MG63 (cell line): Measurements from ENCODE around the gene HIVEP2. TPM values are rescaled to one million over a fixed set of nuclear protein-coding genes. Genes with fewer than 3 reads are reported as not detected.

Experiments used
- DNase-seq: peaks from one replicate; pipeline ENCODE4 v3.0.0-alpha.2; 2020
- H3K27me3 ChIP-seq: fragments of 250-450 bp; sonication (Bioruptor Pico); 2 replicates; pipeline ENCODE4 v1.5.1; 2020; ENCODE audit warnings: mild to moderate bottlenecking, moderate library complexity
- H3K36me3 ChIP-seq: fragments of 250-450 bp; sonication (Bioruptor Pico); 2 replicates; pipeline ENCODE4 v1.5.1; 2020; ENCODE audit warnings: mild to moderate bottlenecking, moderate library complexity
- H3K4me3 ChIP-seq: fragments of 250-450 bp; sonication (Bioruptor Pico); 2 replicates; pipeline ENCODE4 v1.5.1; 2020; ENCODE audit warnings: mild to moderate bottlenecking, moderate library complexity
- H3K9me3 ChIP-seq: fragments of 250-450 bp; sonication (Bioruptor Pico); 2 replicates; pipeline ENCODE4 v1.5.1; 2020; ENCODE audit warnings: mild to moderate bottlenecking, moderate library complexity
- total RNA-seq: library from RNA; depleted of rRNA; stranded (reverse); fragments of >200 nt; shearing (Covaris generic); gene quantifications from 2 replicates; pipeline ENCODE4 v1.2.3, GENCODE V29; 2014; ENCODE audit warnings: low replicate concordance

Gene HIVEP2
- total RNA-seq, 1 experiment from 2014 or later = 2.4 TPM

DNA sequence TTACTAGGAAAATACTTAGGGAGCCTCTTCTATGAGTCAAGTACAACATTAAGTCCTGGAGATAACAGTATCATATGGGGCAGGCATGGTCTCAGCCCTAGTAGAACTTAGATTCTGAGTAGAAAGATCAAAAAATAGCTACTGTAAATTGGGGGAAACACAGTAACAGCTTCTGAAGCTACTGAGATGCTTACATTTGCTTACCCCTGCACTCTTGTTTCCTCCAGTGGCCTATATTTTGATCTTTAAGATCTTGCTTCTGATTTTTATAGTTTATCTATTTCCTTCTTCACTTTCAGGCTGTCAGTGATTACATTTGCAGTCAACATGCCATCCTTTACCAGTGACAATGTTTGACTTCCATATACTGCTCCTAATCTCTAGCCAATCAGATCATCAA, 35.3 kb downstream of the HIVEP2 start:
- H3K27me3 ChIP-seq = no peaks in the 10 kb centered on the region
- H3K4me3 ChIP-seq = no peak overlapping the region
- H3K36me3 ChIP-seq = no peaks in the 10 kb centered on the region
- H3K9me3 ChIP-seq = peaks cover 3% of the 10 kb centered on the region; the same call in 1 of the 2 replicates
- no peak for DNase-seq

DNA sequence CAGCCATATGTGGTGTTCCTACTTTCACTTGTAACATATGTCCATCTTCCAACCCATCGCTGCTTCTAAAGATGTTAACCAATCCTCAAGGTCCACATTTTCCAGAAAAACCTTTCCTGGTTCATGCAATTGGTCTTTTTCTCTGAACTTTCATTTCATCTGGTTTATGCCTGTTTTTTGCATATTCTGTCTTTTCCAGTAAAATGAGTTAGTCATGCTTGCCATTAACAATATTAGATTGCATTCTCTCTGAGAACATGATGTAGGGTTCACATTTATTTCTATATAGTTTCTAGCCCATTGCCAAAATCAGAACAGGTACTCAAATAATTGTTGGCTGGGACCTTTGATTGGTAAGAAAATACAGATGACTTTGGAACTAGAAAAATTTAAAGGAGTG, 36.7 kb downstream of the HIVEP2 start:
- H3K9me3 ChIP-seq = peaks cover 3% of the 10 kb centered on the region; the same call in 1 of the 2 replicates
- no peak overlapping the region for H3K4me3 ChIP-seq
- H3K36me3 ChIP-seq = no peaks in the 10 kb centered on the region
- H3K27me3 ChIP-seq = no peaks in the 10 kb centered on the region
- DNase-seq = no peak

DNA sequence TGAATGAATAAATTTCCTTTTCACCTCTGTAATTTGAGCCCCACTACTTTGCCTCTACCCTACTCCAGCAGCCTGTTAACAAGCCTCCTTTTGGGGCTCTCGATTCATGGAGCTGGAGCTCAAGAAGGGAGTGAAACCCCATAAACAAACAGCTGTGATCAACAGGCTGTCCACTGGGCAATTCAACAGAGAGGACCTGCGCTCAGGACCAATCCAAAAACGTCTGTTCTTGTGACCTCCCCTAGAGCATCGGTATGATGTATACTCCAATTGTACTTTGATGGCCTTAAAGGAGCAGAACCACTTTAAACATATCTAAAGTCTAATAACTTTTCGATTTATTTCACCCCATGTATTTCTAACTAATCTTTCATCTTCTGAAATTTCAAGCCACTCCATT, 37.4 kb downstream of the HIVEP2 start:
- DNase-seq = no peak
- H3K36me3 ChIP-seq = no peaks in the 10 kb centered on the region
- H3K27me3 ChIP-seq = no peaks in the 10 kb centered on the region
- H3K4me3 ChIP-seq = no peak overlapping the region
- H3K9me3 ChIP-seq = peaks cover 3% of the 10 kb centered on the region; the same call in 1 of the 2 replicates

DNA sequence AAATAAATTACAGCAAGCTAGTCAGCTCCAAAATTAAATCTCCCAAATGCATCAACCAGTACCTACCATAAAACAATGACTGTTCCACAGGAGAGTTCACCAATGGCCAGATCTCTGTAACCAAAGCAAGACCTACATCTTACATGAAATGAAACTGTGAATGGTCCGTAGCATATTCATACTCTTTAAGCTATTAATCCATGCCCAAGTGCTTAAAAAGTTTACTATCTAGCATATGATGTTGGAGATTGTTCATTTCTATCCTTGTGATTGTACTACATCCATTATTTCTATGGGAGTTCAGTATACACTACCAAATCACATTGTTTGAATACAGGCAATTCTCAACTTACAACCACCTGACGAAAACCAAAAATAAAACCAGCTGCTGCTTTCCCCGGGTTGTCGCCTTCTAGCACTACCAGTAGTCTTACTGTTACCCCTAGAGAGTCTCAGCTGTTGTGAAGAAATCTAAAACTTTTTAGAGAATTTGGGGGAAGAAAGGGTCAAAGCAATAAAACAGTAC, 38.0 kb downstream of the HIVEP2 start:
- Histone ChIP-seq H3K4me3 (no peak overlapping the region), H3K9me3 (peaks cover 3% of the 10 kb centered on the region; the same call in 1 of the 2 replicates), H3K36me3 (no peaks in the 10 kb centered on the region), H3K27me3 (no peaks in the 10 kb centered on the region)
- DNase-seq = no peak

DNA sequence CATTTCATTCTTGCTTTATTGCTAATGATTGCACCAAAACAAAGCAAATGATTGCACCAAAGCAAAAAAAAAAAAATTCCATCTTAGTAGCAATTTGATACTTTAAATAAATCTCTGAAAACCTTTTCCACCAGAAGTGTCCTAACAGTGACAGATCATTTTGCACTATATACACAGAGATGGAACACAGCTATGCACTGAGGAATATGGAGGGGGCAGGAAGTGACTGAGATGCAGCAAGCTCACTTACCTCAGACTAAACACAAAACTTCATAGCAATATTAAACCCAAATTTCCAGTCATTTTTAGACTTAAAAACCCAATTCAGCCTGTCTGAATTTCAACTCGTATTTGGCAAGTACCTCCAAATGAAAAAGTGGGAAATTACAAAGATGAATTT, 41.2 kb downstream of the HIVEP2 start:
- no peak overlapping the region for H3K4me3 ChIP-seq
- no peak for DNase-seq
- peaks cover 5% of the 10 kb centered on the region; the same call in 1 of the 2 replicates for H3K36me3 ChIP-seq
- no peaks in the 10 kb centered on the region for H3K27me3 ChIP-seq
- H3K9me3 ChIP-seq = no peaks in the 10 kb centered on the region

DNA sequence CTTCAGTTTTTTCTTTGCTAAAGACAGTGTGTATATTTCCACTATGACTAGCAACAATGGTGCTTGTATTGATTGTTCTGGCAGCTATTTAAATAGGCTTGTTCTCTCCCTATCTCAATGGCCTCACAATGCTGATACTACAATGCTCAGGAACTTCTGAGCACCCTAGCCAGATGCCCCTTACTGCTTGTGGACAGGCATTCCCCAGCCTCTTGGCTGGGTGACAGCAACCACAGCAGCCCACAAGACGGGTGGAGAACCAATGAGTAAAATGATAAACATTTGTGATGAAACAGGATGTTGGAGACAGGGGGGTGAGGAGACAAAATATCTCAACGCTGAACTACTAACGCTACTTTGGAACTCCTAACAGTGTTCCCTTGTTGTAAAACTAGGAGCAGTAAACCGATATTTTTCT, 42.3 kb downstream of the HIVEP2 start:
- Histone ChIP-seq H3K9me3 (no peaks in the 10 kb centered on the region), H3K36me3 (peaks cover 5% of the 10 kb centered on the region; the same call in 1 of the 2 replicates), H3K4me3 (peak overlapping the region; percentile 7; the same call in 1 of the 2 replicates), H3K27me3 (no peaks in the 10 kb centered on the region)
- peak; percentile 95 for DNase-seq

DNA sequence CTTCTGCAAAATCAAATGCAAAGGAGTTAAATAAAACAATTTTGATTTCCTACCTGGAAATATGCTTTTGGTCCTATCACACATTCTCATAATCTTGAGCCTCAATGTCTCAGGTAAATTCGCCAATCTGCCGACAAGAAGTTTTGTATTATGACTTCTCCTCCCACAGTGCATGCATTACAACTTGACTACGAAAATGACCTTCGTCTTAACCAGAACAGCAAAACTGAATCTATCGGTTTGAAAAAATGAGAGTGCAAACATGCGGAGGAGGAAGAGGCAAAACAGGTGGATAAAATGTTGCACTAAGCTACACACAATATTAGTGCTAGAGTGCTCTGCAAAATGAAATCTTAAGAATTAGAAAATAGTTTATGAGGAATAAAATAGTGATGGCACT, 43.4 kb downstream of the HIVEP2 start:
- DNase-seq = no peak
- Histone ChIP-seq H3K9me3 (no peaks in the 10 kb centered on the region), H3K27me3 (no peaks in the 10 kb centered on the region), H3K36me3 (peaks cover 5% of the 10 kb centered on the region; the same call in 1 of the 2 replicates), H3K4me3 (no peak overlapping the region)

DNA sequence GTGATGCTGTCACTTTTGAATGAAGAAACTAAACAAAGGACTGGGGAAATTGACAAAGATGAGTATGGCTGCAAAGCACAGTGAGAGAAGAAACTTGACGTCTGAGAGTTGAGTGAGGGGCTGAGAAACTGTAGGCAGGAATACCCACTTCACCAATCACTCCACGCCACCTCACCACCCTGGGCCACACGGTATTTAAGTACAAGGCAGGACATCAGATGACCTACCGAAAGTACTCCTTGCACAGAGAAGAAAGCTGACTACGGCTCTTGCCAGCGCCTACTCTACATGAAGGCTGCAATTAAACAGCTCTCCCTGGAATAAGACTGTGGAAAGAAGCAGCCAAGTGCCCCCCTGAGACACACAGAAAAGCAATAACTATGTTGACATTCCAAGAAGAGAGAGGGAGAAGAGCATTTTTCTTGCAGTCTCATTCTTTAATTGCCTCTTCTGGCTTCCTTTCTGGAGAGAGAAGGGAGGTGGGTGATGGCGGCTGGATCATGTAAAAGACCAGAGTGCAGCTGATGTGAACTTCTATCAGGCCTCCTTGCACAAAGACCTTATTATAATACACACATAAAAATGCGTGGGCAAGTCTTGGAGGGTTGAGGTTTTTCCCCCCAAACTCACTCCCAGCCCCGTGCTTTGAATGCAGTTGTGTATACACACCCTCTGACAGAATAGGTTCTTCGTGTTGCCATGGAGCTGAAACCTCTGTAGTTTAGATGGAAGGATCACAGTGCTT, 44.6 kb downstream of the HIVEP2 start:
- no peak for DNase-seq
- Histone ChIP-seq H3K4me3 (no peak overlapping the region), H3K9me3 (no peaks in the 10 kb centered on the region)

DNA sequence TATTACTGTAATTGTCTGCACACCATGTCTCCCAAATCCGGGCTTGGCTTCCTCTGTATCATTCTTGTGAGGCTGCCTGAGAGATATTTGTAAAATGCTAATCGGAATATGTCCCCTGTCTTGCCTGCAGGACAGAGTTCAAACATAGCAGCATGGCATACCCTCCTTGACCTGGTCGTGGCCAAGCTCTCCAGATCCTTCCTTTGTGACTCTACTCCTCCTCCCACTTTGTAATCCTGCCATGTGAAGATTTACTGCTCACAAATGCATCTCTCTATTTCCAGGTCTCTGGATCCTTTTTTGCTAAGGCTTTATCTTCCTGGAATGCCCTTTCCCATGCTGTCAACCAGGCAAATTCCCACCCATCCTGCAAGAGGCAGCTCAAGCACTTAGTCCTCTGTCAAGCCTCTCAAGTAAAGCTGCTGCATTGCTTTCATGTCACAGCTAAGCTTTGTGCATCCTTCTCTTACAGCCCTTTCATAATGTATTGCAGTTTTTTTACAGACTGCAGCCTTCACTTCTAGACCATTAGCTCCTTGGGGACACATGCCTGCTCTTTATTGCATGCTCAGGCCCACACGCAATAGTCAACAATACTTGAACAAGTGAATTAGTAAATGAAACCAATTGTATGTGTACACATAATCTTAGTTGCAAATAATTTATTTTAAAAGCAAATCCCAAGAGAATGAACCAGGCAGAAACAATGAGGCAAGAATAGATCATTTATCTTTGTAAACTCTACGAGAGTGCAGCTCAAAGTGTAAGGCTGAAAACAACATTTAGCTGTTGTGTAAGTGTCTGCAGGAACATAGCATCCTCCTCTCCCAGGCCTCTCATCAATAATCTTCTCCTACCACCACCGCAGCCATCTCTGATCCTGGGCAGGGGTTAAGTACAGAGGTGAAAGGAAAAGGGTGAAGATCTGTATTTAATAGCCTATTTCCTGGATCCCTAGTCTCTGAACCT, 45.8 kb downstream of the HIVEP2 start:
- DNase-seq = no peak
- no peaks in the 10 kb centered on the region for H3K9me3 ChIP-seq
- peaks cover 7% of the 10 kb centered on the region; the same call in 1 of the 2 replicates for H3K36me3 ChIP-seq
- H3K4me3 ChIP-seq = no peak overlapping the region
- no peaks in the 10 kb centered on the region for H3K27me3 ChIP-seq

More for the DNA sequence above, 44.6 kb downstream of the HIVEP2 start:
- peaks cover 7% of the 10 kb centered on the region; the same call in 1 of the 2 replicates for H3K36me3 ChIP-seq
- no peaks in the 10 kb centered on the region for H3K27me3 ChIP-seq

DNA sequence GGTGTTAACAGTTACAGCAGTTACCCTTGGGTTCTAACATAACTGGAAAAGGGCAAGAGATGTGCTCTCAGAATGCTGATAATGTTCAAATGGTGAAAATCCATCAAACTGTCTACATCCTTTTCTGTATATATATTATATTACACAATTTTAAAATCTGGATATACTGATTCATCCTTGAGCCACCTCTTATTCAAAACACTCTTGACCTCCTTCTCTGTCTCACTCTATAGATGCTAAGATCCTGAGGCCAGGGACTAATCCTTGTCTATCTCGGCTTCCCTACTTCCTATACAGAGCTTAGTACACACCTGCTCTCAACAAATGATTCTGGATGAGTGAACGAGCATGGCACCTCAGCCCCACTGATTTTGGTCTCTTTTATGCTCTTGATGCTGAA, 47.3 kb downstream of the HIVEP2 start:
- no peak overlapping the region for H3K4me3 ChIP-seq
- peaks cover 7% of the 10 kb centered on the region; the same call in 1 of the 2 replicates for H3K36me3 ChIP-seq
- DNase-seq = no peak

DNA sequence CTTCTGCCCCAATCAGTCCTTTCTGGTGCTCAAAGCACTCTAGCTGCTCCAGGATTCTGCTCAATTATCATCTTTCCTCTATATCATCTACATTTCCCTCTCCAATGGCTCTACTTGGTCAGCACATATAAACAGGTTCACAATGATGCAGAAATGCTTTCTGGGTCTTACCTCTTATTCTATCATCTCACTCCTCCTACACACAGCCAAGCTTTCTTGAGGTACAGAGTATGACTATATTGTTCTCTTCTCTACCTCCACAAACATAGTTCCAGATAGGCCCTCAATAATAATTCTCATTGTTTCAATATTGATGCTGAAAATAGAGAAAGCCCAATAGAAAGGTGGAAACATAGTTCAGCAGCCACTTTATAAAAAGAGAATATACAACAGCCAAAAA, 48.2 kb downstream of the HIVEP2 start:
- no peaks in the 10 kb centered on the region for H3K9me3 ChIP-seq
- H3K36me3 ChIP-seq = peaks cover 7% of the 10 kb centered on the region; the same call in 1 of the 2 replicates
- no peaks in the 10 kb centered on the region for H3K27me3 ChIP-seq
- no peak for DNase-seq
- H3K4me3 ChIP-seq = no peak overlapping the region

More for the DNA sequence above, 47.3 kb downstream of the HIVEP2 start:
- no peaks in the 10 kb centered on the region for H3K9me3 ChIP-seq
- no peaks in the 10 kb centered on the region for H3K27me3 ChIP-seq

DNA sequence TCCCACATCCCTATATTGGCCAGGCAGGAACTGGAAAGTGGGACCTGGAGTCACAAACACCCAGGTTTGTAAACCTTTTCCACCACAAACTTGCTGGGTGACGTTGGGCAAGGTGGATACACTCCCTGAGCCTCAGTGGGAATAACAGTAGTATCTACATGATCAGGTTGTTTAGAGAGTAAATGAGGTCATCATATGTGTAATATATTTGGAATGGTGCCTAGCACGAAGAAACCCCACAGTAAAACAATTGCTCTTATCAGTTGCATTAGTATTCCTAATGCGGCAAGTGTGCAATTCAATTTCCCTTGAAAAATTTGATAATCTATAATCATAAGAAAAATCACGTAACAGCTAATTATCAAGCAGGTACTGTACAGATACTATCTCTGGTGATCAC, 51.9 kb downstream of the HIVEP2 start:
- DNase-seq = no peak
- Histone ChIP-seq H3K27me3 (no peaks in the 10 kb centered on the region), H3K4me3 (no peak overlapping the region), H3K36me3 (peaks cover 3% of the 10 kb centered on the region; the same call in 1 of the 2 replicates), H3K9me3 (no peaks in the 10 kb centered on the region)

DNA sequence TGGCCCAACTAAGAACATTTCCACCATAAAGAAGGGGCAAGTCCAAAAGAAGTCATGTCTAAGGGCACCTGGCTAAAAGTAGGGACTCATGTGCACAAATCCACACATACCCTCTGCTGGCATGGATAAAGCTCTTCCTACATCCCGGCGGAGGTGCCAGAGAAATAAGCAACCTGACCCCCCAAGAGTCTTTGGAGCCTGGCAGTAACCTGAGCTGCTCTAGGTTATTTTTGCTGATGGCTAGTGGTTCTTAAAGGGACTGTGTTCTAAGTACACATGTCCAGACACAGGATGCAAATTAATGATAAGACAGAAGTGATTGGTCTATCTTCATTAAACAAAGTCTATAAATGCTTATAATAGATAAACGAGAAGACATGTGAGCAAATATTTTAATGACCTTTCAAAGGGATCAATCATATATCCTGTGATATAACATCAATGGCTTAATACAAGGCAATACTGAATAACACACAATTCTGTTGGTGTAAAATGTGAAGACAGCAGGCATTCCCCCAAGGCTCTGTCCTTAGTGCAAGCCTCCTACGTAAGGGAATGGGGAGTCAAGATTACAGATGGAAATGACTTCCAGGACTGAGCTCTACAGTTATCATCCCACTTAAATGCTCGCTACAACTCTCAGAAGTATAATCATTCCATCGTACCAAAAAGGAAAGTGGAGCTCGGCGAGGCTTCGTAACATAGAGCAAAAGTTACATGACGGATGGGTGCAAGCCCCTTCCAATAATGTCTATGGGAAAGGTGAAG, 52.5 kb downstream of the HIVEP2 start:
- H3K36me3 ChIP-seq = peaks cover 3% of the 10 kb centered on the region; the same call in 1 of the 2 replicates
- H3K27me3 ChIP-seq = no peaks in the 10 kb centered on the region
- no peak for DNase-seq
- H3K4me3 ChIP-seq = no peak overlapping the region
- H3K9me3 ChIP-seq = no peaks in the 10 kb centered on the region

DNA sequence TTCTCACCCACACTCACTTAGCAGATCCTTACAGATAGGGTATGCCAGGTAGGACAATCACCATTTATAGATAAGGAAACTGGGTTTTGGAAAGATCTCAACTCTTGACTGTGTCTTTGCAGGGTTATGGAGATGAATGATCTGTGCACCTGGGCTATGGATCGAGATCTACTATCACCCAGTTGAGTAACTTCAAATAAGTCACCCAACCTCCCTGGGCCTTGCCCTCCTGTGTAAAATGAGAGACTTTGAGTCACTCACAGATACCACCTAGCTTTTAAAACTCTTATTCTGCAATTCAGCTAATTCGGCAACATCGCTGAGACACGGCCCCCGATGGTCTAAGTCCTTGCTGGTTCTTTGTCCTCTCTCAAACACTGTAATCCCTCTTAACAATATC, 53.5 kb downstream of the HIVEP2 start:
- no peaks in the 10 kb centered on the region for H3K9me3 ChIP-seq
- no peaks in the 10 kb centered on the region for H3K27me3 ChIP-seq
- peaks cover 3% of the 10 kb centered on the region; the same call in 1 of the 2 replicates for H3K36me3 ChIP-seq
- DNase-seq = no peak
- H3K4me3 ChIP-seq = no peak overlapping the region

DNA sequence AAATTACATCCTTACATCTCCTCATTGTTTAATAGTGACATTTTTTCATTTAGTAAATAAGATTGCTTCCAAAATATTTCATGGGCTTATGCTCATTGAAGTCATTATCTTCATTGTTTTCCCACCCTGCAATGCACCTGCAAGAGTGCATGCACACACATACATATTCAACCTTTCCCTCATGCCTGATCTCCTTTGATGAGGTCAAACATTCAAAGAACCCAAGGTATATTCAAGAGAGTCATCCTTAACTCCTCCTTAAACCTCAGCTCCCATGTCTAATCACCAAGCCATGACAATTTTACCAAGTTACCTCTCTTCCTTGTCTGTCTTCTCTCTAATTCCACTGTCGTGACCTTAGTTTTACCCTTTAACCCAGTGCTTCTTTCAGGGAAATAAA, 56.5 kb downstream of the HIVEP2 start:
- Histone ChIP-seq H3K9me3 (no peaks in the 10 kb centered on the region), H3K4me3 (no peak overlapping the region), H3K36me3 (no peaks in the 10 kb centered on the region), H3K27me3 (no peaks in the 10 kb centered on the region)
- DNase-seq = no peak

DNA sequence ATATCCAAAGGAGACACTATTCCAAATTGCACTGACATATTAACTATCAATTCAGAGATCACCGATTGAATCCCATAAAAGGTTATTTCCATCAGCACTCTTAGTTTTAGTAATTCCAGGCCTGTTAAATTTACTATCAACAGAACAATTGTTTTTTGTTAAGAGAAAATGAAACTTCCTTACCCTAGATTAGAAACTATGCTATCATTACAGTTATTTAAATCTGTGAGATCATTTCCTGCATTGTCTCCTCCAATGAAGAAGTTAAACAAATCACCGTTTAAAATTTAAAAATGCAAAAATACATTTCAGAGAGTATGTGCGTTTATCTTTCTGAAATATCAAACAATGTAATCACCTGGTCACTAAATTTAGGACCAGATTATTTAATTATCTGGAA, 57.5 kb downstream of the HIVEP2 start:
- DNase-seq = no peak
- Histone ChIP-seq H3K27me3 (no peaks in the 10 kb centered on the region), H3K9me3 (no peaks in the 10 kb centered on the region), H3K36me3 (no peaks in the 10 kb centered on the region), H3K4me3 (no peak overlapping the region)
